ENCODE results near the gene NEURL1B.

NEURL1B gene

DNA sequence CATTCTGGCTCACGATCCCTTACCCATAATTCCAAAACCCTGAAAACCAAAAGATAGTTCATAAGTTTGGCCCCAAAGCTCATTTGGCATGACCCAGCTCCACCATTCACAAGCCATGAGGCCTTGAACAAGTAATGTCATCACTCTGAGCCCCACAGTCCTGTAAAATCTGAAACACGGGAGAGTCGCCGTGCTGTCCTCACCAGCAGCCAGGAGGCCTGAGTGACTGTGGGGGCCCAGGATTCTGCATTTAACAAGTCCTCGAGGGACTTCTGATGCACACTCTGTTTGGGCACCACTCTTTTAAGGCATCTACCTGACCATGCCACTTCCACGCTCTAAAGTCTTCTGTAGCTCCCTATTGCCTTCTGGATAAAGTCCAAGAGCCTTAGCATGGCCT, 89.2 kb downstream of the NEURL1B start:
- Histone ChIP-seq H3K4me3 (IDR thresholded peaks at IDR 0.05; ENCODE audit: insufficient read depth, low read depth, low read length) (no peak overlapping the region), H3K79me2 (ENCODE audit: insufficient read depth, low read depth) (no peaks in the 10 kb centered on the region), H4K20me1 (ENCODE audit: insufficient read depth) (no peaks in the 10 kb centered on the region), H3K4me1 (ENCODE audit: low read depth, poor library complexity, severe bottlenecking) (no peaks in the 10 kb centered on the region), H3K36me3 (ENCODE audit: insufficient read depth) (no peaks in the 10 kb centered on the region), H3K4me2 (no peak overlapping the region), H3K27me3 (ENCODE audit: insufficient read depth, low read depth) (no peaks in the 10 kb centered on the region), H2AFZ (ENCODE audit: low read depth) (no peak overlapping the region), H3K9ac (no peak overlapping the region), H3K27ac (no peak overlapping the region)
- TF ChIP-seq, protein P1, sequence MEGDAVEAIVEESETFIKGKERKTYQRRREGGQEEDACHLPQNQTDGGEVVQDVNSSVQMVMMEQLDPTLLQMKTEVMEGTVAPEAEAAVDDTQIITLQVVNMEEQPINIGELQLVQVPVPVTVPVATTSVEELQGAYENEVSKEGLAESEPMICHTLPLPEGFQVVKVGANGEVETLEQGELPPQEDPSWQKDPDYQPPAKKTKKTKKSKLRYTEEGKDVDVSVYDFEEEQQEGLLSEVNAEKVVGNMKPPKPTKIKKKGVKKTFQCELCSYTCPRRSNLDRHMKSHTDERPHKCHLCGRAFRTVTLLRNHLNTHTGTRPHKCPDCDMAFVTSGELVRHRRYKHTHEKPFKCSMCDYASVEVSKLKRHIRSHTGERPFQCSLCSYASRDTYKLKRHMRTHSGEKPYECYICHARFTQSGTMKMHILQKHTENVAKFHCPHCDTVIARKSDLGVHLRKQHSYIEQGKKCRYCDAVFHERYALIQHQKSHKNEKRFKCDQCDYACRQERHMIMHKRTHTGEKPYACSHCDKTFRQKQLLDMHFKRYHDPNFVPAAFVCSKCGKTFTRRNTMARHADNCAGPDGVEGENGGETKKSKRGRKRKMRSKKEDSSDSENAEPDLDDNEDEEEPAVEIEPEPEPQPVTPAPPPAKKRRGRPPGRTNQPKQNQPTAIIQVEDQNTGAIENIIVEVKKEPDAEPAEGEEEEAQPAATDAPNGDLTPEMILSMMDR (conservative IDR thresholded peaks at IDR 0.05; ENCODE audit: low read depth, low read length) = no peak

DNA sequence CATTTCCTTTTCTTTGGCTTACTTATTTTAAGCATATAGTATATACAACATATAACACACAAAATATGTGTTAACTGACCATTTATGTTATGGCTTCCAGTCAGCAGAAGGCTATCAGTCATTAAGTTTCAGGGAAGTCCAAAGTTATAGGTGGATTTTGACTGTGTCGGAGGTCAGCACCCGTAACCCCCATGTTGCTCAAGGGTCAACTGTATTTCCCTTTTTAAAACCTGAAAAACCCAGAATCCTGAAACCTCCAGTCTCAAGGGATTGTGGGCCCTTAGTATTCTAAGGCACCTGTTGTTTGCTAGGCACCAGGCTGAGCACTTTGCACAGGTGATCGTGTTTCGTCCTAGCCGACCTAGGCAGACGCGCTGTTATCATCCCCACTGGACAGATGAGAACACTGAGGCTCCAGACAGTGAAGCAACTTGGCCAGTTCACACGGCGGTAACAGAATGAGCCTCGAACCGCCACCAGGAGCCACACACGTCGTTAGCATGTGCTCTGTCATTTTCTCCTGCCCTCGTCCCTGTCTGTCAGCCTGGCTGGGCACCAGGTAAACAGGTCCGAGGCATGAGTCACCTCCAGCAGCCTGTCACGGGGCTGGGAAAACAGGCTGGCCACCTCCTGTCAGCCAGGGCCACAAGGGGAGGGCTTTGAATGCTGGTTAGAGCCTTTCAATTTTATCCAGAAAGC, 90.1 kb downstream of the NEURL1B start:
- Histone ChIP-seq H3K4me1 (ENCODE audit: low read depth, poor library complexity, severe bottlenecking) (no peaks in the 10 kb centered on the region), H4K20me1 (ENCODE audit: insufficient read depth) (no peaks in the 10 kb centered on the region), H3K27ac (no peak overlapping the region), H3K4me3 (IDR thresholded peaks at IDR 0.05; ENCODE audit: insufficient read depth, low read depth, low read length) (no peak overlapping the region), H2AFZ (ENCODE audit: low read depth) (no peak overlapping the region), H3K36me3 (ENCODE audit: insufficient read depth) (no peaks in the 10 kb centered on the region), H3K4me2 (no peak overlapping the region), H3K79me2 (ENCODE audit: insufficient read depth, low read depth) (no peaks in the 10 kb centered on the region), H3K9ac (no peak overlapping the region), H3K27me3 (ENCODE audit: insufficient read depth, low read depth) (no peaks in the 10 kb centered on the region)
- TF ChIP-seq, protein P1 (conservative IDR thresholded peaks at IDR 0.05; ENCODE audit: low read depth, low read length) = no peak

DNA sequence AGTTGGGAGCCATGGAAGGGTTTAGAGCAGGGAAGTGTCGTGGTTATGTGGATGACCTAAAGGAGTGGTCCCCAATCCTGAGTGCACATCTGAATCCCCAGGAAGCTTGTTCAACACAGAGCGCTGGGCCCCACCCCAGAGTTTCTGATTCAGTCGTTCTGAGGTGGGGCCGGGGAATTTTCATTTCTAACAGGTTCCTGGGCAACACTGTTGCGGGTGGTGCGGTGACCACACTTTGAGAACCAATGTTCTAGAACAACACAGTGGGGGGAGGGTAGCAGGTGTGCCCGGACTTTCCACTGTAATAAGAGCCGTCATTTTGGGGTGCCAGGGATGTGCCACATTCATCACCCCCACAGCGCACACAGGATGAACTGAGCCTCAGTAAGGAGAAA, 90.6 kb downstream of the NEURL1B start:
- Histone ChIP-seq H2AFZ (ENCODE audit: low read depth) (no peak overlapping the region), H3K27me3 (ENCODE audit: insufficient read depth, low read depth) (no peaks in the 10 kb centered on the region), H3K4me3 (IDR thresholded peaks at IDR 0.05; ENCODE audit: insufficient read depth, low read depth, low read length) (no peak overlapping the region), H3K4me2 (no peak overlapping the region), H3K27ac (no peak overlapping the region), H4K20me1 (ENCODE audit: insufficient read depth) (no peaks in the 10 kb centered on the region), H3K9ac (no peak overlapping the region), H3K79me2 (ENCODE audit: insufficient read depth, low read depth) (no peaks in the 10 kb centered on the region), H3K4me1 (ENCODE audit: low read depth, poor library complexity, severe bottlenecking) (no peaks in the 10 kb centered on the region), H3K36me3 (ENCODE audit: insufficient read depth) (no peaks in the 10 kb centered on the region)
- TF ChIP-seq, protein P1 (conservative IDR thresholded peaks at IDR 0.05; ENCODE audit: low read depth, low read length) = no peak

DNA sequence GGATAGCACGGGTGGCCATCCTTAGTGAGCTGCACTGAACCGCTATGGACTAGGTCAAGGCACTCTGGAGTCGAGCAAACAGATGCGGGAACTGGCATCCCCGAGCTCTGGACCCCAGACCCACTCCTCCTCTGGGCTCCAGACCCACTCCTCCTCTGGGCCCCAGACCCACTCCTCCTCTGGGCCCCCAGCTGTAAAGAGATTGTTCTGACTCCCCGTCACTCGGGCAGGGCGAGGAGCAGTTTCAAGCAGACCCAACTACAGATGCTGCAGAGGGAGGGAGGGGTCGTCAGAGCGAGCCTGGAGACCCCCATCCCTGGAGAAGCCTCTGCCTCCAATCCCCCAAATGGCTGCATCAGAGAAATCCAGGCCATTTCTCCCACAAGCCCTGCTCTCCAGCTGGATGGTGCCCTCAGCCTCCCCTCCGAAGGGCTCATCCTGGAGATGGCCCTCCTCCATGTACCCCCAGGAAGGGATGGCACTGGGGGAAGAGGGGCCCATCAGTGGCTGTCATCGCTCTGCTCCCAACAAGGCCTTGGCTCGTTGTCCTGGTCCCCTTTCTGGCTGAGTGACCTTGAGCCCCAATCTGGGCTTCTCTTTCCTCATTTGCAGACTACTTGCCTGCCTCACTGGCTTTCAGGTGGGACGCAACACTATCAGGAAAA, 91.3 kb downstream of the NEURL1B start:
- no peak overlapping the region for H3K4me2 ChIP-seq
- H3K27ac ChIP-seq = no peak overlapping the region
- H3K36me3 ChIP-seq (ENCODE audit: insufficient read depth) = no peaks in the 10 kb centered on the region
- H2AFZ ChIP-seq (ENCODE audit: low read depth) = no peak overlapping the region
- no peaks in the 10 kb centered on the region for H3K4me1 ChIP-seq (ENCODE audit: low read depth, poor library complexity, severe bottlenecking)
- H3K79me2 ChIP-seq (ENCODE audit: insufficient read depth, low read depth) = no peaks in the 10 kb centered on the region
- H3K27me3 ChIP-seq (ENCODE audit: insufficient read depth, low read depth) = no peaks in the 10 kb centered on the region
- H3K4me3 ChIP-seq (IDR thresholded peaks at IDR 0.05; ENCODE audit: insufficient read depth, low read depth, low read length) = no peak overlapping the region
- no peak overlapping the region for H3K9ac ChIP-seq
- TF ChIP-seq, protein P1 (conservative IDR thresholded peaks at IDR 0.05; ENCODE audit: low read depth, low read length) = no peak
- no peaks in the 10 kb centered on the region for H4K20me1 ChIP-seq (ENCODE audit: insufficient read depth)

Measured in KMS-11 (cell line).